MM.1S (cell line): ENCODE results near the gene NBDY.

Source experiments
- EZH2 ChIP-seq: fragments of 300-600 bp; sonication (generic); optimal IDR thresholded peaks from 2 replicates; pipeline ENCODE3; 2017; ENCODE audit warnings: low read depth, mild to moderate bottlenecking, antibody characterized with exemption, low read length, mixed read lengths
- TF ChIP-seq, protein P1 (sequence below): fragments of 300-600 bp; sonication (generic); IDR thresholded peaks from 2 replicates; pipeline ENCODE4 v1.5.1; 2016; ENCODE audit warnings: antibody characterized with exemption, low read length, mixed read lengths

DNA sequence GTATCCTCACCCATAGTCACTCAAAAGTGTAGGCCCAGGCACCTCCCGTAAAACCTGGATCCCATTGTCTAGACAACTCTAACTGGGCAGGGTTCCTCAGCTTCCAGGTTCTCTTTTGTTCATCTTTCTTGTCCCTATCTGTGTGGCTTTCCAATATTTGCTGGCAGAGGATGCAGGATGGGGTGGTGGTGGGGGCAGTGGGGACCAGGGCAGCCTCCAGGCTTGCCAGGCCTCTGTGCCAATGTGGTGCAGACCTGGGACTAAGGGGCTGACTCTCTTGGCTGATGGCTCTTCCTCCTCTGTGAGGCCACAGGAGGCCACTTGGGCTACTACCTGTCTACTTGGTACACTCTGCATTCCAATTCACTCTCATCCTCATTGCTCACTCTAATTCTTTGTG is 76.4 kb downstream of the NBDY start:
- TF ChIP-seq, protein P1, sequence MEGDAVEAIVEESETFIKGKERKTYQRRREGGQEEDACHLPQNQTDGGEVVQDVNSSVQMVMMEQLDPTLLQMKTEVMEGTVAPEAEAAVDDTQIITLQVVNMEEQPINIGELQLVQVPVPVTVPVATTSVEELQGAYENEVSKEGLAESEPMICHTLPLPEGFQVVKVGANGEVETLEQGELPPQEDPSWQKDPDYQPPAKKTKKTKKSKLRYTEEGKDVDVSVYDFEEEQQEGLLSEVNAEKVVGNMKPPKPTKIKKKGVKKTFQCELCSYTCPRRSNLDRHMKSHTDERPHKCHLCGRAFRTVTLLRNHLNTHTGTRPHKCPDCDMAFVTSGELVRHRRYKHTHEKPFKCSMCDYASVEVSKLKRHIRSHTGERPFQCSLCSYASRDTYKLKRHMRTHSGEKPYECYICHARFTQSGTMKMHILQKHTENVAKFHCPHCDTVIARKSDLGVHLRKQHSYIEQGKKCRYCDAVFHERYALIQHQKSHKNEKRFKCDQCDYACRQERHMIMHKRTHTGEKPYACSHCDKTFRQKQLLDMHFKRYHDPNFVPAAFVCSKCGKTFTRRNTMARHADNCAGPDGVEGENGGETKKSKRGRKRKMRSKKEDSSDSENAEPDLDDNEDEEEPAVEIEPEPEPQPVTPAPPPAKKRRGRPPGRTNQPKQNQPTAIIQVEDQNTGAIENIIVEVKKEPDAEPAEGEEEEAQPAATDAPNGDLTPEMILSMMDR: no peak
- TF ChIP-seq EZH2: no peak
